Keratinocyte (primary cell): ENCODE measurements around the gene CSGALNACT2. TPM values are rescaled to one million over a fixed set of nuclear protein-coding genes. Genes with fewer than 3 reads are reported as not detected.

Experiments used
- DNase-seq: peaks from one replicate; pipeline ENCODE4 v3.0.0-alpha.2; 2011; ENCODE audit warnings: low read depth, missing footprints, low spot score
- FAIRE-seq: peaks from 2 replicates; lab custom pipeline; 2011; peaks lifted over from hg19 to GRCh38; lab: Jason Lieb, UNC
- H2AFZ ChIP-seq: 2 replicates; pipeline ENCODE4 v1.6.0; 2012; ENCODE audit warnings: low read length, control low read depth, inconsistent platforms; ENCODE audit not compliant: control insufficient read depth
- H3K27ac ChIP-seq: 2 replicates; pipeline ENCODE4 v1.5.1; 2011; ENCODE audit warnings: low read length; ENCODE audit not compliant: control insufficient read depth, insufficient read depth
- H3K27me3 ChIP-seq: 3 replicates; pipeline ENCODE4 v1.6.0; 2011; ENCODE audit warnings: low read length; ENCODE audit not compliant: control insufficient read depth, insufficient read depth; ENCODE audit errors: extremely low read depth
- H3K36me3 ChIP-seq, 2 experiments: 2 replicates in 1 of 2; 3 replicates in 1 of 2; pipeline ENCODE4 v1.5.1; 2011; ENCODE audit warnings: low read length in 2 of 2, mild to moderate bottlenecking in 1 of 2; ENCODE audit not compliant: control insufficient read depth in 2 of 2, insufficient read depth in 2 of 2; ENCODE audit errors: extremely low read depth in 1 of 2
- H3K4me1 ChIP-seq: 3 replicates; pipeline ENCODE4 v1.5.1; 2011; ENCODE audit warnings: low read length; ENCODE audit not compliant: control insufficient read depth, insufficient read depth; ENCODE audit errors: extremely low read depth
- H3K4me2 ChIP-seq: 3 replicates; pipeline ENCODE4 v1.6.0; 2011; ENCODE audit warnings: low read depth, low read length; ENCODE audit not compliant: control insufficient read depth, insufficient read depth; ENCODE audit errors: extremely low read depth
- H3K4me3 ChIP-seq, 3 experiments: fragments of 200-600 bp in 1 of 3; sonication (generic) in 1 of 3; 2 replicates in 2 of 3; 3 replicates in 1 of 3; pipeline ENCODE4 v1.5.1; 2011 to 2016; ENCODE audit warnings: low read length in 3 of 3, mild to moderate bottlenecking in 3 of 3, control low read depth in 2 of 3, inconsistent platforms in 1 of 3, low read depth in 1 of 3, mixed read lengths in 1 of 3, mixed run types in 1 of 3, moderate library complexity in 1 of 3; ENCODE audit not compliant: control insufficient read depth in 2 of 3, insufficient read depth in 2 of 3; ENCODE audit errors: extremely low read depth in 1 of 3
- H3K79me2 ChIP-seq: 2 replicates; pipeline ENCODE4 v1.6.0; 2012; ENCODE audit warnings: low read length; ENCODE audit not compliant: control insufficient read depth, insufficient read depth
- H3K9ac ChIP-seq: 3 replicates; pipeline ENCODE4 v1.6.0; 2011; ENCODE audit warnings: low read length; ENCODE audit not compliant: control insufficient read depth, insufficient read depth; ENCODE audit errors: extremely low read depth
- H3K9me1 ChIP-seq: 3 replicates; pipeline ENCODE4 v1.6.0; 2011; ENCODE audit warnings: low read length; ENCODE audit not compliant: control insufficient read depth, insufficient read depth; ENCODE audit errors: extremely low read depth
- H3K9me3 ChIP-seq: 2 replicates; pipeline ENCODE4 v1.5.1; 2012; ENCODE audit warnings: low read depth, low read length; ENCODE audit not compliant: control insufficient read depth
- H4K20me1 ChIP-seq: 3 replicates; pipeline ENCODE4 v1.6.0; 2011; ENCODE audit warnings: low read length; ENCODE audit not compliant: control insufficient read depth, insufficient read depth; ENCODE audit errors: extremely low read depth
- EZH2 ChIP-seq: IDR thresholded peaks from one replicate; pipeline ENCODE4 v1.6.1; 2012; ENCODE audit warnings: inconsistent platforms, mild to moderate bottlenecking, low read length, moderate library complexity
- dilution Hi-C: fragments of 300-500 bp; cut with MboI; formaldehyde crosslinking; loops from one replicate; pipeline ENCODE4 v1.7.0; 2020; ENCODE audit warnings: low sequenced_read_pairs; ENCODE audit not compliant: extremely low pct_ligation_motif_present
- polyA plus RNA-seq, 5 experiments: library from polyadenylated mRNA; depleted of rRNA in 3 of 5; stranded (reverse) in 3 of 5; stranded (forward) in 1 of 5; unstranded in 1 of 5; fragments of >200 nt; gene quantifications; 1 replicate in 1 of 5; 2 replicates in 3 of 5; 3 replicates in 1 of 5; pipeline versions ENCODE4 v1.2.1 to v1.2.3, GENCODE V29; 2011 to 2012; ENCODE audit warnings: missing spikeins in 2 of 5, low read depth in 1 of 5, low replicate concordance in 1 of 5
- TF ChIP-seq, protein P1 (sequence below), 3 experiments: IDR thresholded peaks in 1 of 3; conservative IDR thresholded peaks in 1 of 3; optimal IDR thresholded peaks in 1 of 3; 2 replicates in 2 of 3; 3 replicates in 1 of 3; pipeline versions ENCODE3 to v1.5.1; 2011; ENCODE audit warnings: low read length in 3 of 3, mild to moderate bottlenecking in 3 of 3, moderate library complexity in 2 of 3, control low read depth in 1 of 3, inconsistent platforms in 1 of 3; ENCODE audit not compliant: insufficient read depth in 2 of 3; ENCODE audit errors: extremely low read depth in 1 of 3

The CSGALNACT2 gene
- polyA plus RNA-seq, 1 donor (not counting 4 experiments of a cell fraction or from before 2014, with no cell fraction given): 19.7 TPM

DNA sequence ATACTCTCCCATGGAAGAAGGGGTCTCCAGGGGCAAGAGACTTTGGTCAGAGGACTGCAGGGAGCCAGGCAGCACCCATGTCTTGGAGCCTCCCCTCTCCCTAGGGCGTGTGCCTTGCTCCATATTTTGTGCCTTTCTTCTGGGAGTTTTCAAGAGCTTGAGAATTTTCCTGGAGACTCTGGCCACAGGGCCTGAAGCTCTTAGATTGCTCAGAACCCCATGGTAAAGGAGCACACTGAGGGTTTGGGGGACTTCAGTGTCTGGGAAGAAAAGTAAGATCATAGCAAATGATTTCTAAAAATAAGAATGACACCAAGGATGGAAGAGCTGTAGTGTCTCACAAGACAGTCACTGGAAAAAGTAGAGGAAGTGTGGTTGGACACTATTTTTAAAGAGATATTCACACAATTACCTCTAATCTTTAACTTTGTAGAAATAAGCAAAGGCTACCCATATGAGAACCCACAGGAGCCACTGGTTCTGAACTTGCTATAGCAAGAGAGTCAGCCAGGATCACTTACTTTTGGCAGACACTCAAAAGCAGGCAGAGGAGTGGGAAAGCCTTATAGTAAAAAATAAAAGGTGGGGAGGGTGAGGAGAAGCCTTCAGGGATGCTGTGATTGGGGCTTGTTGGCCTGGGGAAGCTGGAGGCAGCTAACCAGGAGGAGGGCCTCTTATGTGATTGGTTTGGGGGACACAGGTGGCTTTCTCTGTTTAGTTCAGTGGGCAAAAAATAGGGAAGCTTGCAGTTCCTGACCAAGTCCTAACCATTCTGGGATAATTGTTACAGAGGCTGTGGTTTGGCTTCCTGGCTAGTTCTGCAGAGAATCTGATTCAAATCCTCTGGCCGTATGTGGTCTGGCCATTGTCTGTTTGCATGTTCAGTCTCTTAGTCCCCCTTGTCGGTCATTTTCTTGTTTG lies 5.1 kb upstream of the CSGALNACT2 start:
- Histone ChIP-seq H4K20me1 (no peaks in the 10 kb centered on the region), H3K4me1 (peaks cover 27% of the 10 kb centered on the region), H3K9ac (no peak overlapping the region), H3K79me2 (no peaks in the 10 kb centered on the region), H3K27ac (no peak overlapping the region), H3K4me2 (no peak overlapping the region), H3K9me1 (no peaks in the 10 kb centered on the region), H2AFZ (no peak overlapping the region), H3K4me3 (no peak overlapping the region), H3K36me3 (no peaks in the 10 kb centered on the region), H3K9me3 (no peaks in the 10 kb centered on the region), H3K27me3 (no peaks in the 10 kb centered on the region)
- FAIRE-seq (no peak), DNase-seq (no peak)
- TF ChIP-seq, protein P1, sequence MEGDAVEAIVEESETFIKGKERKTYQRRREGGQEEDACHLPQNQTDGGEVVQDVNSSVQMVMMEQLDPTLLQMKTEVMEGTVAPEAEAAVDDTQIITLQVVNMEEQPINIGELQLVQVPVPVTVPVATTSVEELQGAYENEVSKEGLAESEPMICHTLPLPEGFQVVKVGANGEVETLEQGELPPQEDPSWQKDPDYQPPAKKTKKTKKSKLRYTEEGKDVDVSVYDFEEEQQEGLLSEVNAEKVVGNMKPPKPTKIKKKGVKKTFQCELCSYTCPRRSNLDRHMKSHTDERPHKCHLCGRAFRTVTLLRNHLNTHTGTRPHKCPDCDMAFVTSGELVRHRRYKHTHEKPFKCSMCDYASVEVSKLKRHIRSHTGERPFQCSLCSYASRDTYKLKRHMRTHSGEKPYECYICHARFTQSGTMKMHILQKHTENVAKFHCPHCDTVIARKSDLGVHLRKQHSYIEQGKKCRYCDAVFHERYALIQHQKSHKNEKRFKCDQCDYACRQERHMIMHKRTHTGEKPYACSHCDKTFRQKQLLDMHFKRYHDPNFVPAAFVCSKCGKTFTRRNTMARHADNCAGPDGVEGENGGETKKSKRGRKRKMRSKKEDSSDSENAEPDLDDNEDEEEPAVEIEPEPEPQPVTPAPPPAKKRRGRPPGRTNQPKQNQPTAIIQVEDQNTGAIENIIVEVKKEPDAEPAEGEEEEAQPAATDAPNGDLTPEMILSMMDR (optimal IDR thresholded peaks at IDR 0.05 in 1 of 3, IDR thresholded peaks at IDR 0.05 in 1 of 3, conservative IDR thresholded peaks at IDR 0.05 in 1 of 3; ENCODE audit: extremely low read depth in 1 of 3, insufficient read depth in 2 of 3, low read length in 3 of 3): no peak
- dilution Hi-C loops: no loop called here

DNA sequence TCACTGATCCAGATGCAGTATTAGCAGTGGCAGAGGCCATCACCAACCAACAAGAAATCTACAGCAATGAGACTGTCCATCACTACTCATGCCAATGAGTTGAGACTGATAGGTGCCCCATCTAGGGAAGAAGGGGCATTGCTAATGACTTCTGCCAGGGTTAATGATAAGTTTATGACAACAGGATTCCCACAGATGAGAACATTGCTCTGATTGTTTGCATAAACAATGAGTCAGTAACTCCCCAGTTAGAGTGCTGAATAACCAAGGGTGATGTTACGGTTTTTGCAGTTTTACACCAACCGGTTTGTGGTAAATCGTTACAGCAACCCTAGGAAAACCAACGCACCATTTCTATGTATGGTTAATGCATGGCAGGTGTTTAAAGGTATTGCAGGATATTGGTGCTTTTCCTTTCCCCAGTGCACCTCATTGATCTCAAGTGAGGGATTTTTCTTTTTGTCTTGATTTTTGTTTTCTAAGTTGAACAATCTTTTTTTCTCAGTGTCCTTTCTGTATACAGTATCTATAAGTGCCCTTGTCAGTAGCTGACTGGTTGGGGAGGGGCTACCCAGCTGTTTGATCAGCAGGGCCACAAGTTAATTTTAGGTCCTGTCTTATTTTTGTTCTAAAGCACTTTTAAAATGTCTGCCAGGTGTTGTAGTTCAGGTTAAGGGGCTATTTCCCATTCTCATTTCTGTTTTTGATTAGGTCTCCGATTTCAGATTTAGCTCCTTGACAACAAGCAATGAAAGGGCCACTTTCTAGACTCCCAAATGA lies 3.9 kb upstream of the CSGALNACT2 start:
- dilution Hi-C loops: no loop called here
- Histone ChIP-seq H3K9me1 (no peaks in the 10 kb centered on the region), H3K27me3 (no peaks in the 10 kb centered on the region), H3K4me2 (no peak overlapping the region), H3K9me3 (no peaks in the 10 kb centered on the region), H3K79me2 (peaks cover 8% of the 10 kb centered on the region), H3K9ac (no peak overlapping the region), H2AFZ (no peak overlapping the region), H3K27ac (no peak overlapping the region), H3K36me3 (no peaks in the 10 kb centered on the region), H4K20me1 (no peaks in the 10 kb centered on the region), H3K4me3 (no peak overlapping the region), H3K4me1 (peaks cover 22% of the 10 kb centered on the region)
- no peak for TF ChIP-seq EZH2
- TF ChIP-seq, protein P1 (optimal IDR thresholded peaks at IDR 0.05 in 1 of 3, IDR thresholded peaks at IDR 0.05 in 1 of 3, conservative IDR thresholded peaks at IDR 0.05 in 1 of 3; ENCODE audit: extremely low read depth in 1 of 3, insufficient read depth in 2 of 3, low read length in 3 of 3): no peak
- no peak for DNase-seq
- no peak for FAIRE-seq
